Sciatic nerve (tissue), 2 donors: ENCODE measurements around the gene BEST4. TPM values are rescaled to one million over a fixed set of nuclear protein-coding genes. Genes with fewer than 3 reads are reported as not detected.
"Not testable (repeated sequence)": the region's sequence is repeated elsewhere in the genome, so short reads cannot be mapped to it uniquely, and the experiment has no call there.

Experiments
- ATAC-seq: fragments of 200-7000 bp; cut with Tn5 transposase; one replicate; pipeline ENCODE4 v1.9.1; 2020; ENCODE audit warnings: mild to moderate bottlenecking, moderate library complexity
- DNase-seq: peaks from one replicate; pipeline ENCODE4 v3.0.0-alpha.2; 2020; ENCODE audit warnings: low spot score
- intact Hi-C: fragments of 100-400 bp; cut with DNase I; formaldehyde crosslinking; loops from one replicate; pipeline ENCODE4 v1.14.2; 2022
- total RNA-seq: library from RNA; stranded (reverse); fragmentation: NEBNext Ultra II Directional; extraction: Animal tissue kit (Norgen Biotek cat#: 25700); gene quantifications from one replicate; pipeline ENCODE4 v1.2.1, GENCODE V29; 2021
- donor health status: DM: no; HTN: no; CAD: no.
- donor health status: DM: no; HTN: no; CAD: no.

BEST4 gene
- total RNA-seq, 1 donor from 2014 or later: 0.36 TPM

- intact Hi-C loops: no loop called here
Observed at GRCh38 chr1:44806025-44806703, 18.2 kb upstream of the BEST4 start.

GRCh38 chr1:44805311-44806024 is 17.5 kb upstream of the BEST4 start:
- ATAC-seq (no peak), DNase-seq (peak; percentile 58)
- intact Hi-C loops: no loop called here

More at GRCh38 chr1:44806025-44806703, 18.2 kb upstream of the BEST4 start:
- DNase-seq (peak; percentile 71), ATAC-seq (no peak)

DNA sequence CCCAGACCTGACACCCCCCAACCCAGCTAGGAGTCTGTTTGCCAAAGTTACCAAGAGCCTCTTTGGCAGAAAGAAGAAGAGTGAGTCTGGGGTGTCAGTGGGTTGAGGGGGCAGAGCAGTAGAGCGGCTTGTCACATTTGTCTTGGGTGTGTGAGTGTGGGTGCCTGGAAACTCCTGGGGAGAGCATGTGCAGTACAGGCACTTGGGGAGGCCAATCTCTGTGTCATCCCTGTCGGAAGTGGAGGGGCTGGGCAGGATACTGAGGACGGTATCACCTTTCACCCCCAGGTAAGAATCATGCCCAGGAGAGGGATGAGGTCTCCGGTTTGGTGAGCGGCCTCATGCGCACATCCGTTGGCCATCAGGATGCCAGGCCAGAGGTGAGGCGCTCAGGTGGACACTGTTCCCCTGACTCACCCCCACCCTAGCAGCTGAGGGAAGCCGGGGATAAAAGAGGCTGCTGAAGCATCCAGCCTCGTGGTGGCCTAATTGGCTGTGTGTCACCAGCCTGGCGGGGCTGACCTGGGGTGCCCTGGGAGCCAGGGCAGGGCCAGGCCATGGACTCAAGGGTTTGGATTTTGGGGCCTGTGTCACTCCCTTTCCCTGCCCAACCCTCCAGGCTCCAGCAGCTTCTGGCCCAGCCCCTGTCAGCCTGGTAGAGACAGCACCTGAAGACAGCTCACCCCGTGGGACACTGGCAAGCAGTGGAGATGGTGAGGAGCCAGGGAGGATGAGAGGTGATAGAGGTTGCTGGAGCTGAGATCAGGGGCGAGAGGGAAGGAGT is 15.5 kb upstream of the BEST4 start:
- no peak for ATAC-seq
- intact Hi-C loops: no loop called here
- DNase-seq: peak; percentile 48

DNA sequence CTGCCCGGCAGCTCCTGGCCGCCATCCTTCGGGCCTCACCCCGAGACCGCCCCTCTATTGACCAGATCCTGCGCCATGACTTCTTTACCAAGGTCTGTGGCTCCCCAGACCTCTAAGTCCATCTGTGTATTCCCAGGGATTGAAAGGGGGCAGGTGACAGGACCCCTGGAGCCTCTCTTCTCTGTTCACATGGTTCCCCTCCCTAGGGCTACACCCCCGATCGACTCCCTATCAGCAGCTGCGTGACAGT is 15.0 kb upstream of the BEST4 start:
- no peak for ATAC-seq
- no peak for DNase-seq
- intact Hi-C loops: no loop called here

DNA sequence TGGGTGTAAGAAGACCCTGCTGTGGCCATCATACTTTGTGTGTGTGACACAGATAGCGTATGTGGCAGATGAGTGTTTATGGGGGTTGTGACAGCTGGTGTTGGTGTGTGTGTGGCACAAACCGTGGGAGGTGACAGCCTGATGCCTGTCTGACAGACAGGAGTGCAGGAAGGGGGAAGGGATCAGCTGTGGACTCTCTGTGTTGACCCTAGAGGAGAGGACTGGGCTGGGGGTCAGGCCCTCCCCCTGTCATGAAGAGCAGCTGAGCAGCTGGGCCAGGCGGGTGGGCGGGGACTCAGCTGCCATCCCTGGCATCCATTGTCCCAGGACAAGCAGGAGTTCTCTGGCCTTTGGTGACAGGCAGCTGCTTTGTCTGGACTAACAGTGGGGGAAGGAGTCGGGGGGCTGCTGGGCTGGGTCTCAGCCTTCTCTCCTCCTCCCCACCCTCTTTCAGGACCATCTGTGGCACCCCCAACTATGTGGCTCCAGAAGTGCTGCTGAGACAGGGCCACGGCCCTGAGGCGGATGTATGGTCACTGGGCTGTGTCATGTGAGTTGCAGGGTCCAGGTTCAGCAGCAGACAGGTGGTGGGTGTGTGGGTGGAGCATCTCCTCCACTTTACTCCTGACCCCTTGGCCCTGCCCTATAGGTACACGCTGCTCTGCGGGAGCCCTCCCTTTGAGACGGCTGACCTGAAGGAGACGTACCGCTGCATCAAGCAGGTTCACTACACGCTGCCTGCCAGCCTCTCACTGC is 14.5 kb upstream of the BEST4 start:
- no peak for ATAC-seq

GRCh38 chr1:44801491-44802305 is 13.7 kb upstream of the BEST4 start:
- intact Hi-C loops: no loop called here
- ATAC-seq (no peak), DNase-seq (peak; percentile 31)

More for the DNA sequence above, 14.5 kb upstream of the BEST4 start:
- intact Hi-C loops: no loop called here
- DNase-seq: peak; percentile 59

- intact Hi-C loops: no loop called here
- ATAC-seq: peak; percentile 97
- peak; percentile 99 for DNase-seq
Observed at GRCh38 chr1:44799770-44800584, 12.0 kb upstream of the BEST4 start, which contains the start of gene PLK3. Gene PLK3 (plus strand): TSS chr1:44800377. CDS start chr1:44800464, 87 bp downstream.

- peak; percentile 58 for DNase-seq
- no peak for ATAC-seq
- intact Hi-C loops: no loop called here
Observed at GRCh38 chr1:44798481-44799365, 10.8 kb upstream of the BEST4 start.

DNA sequence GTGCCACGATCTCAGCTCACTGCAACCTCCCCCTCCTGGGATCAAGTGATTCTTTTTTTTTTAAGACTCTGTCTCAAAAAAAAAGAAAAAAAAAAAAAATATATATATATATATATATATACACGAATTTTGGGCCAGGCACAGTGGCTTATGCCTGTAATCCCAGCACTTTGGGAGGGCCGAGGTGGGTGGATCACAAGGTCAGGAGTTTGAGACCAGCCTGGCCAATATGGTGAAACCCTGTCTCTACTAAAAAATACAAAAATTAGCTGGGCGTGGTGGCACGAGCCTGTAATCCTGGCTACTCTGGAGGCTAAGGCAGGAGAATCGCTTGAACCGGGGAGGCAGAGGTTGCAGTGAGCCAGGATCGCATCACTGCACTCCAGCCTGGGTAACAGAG is 9.9 kb upstream of the BEST4 start:
- intact Hi-C loops, ATAC-seq: not testable (repeated sequence)
- DNase-seq: peak; percentile 50

GRCh38 chr1:44792736-44793502 is 4.9 kb upstream of the BEST4 start:
- peak; percentile 52 for DNase-seq
- intact Hi-C loops: no loop called here
- peak; percentile 11 for ATAC-seq

DNA sequence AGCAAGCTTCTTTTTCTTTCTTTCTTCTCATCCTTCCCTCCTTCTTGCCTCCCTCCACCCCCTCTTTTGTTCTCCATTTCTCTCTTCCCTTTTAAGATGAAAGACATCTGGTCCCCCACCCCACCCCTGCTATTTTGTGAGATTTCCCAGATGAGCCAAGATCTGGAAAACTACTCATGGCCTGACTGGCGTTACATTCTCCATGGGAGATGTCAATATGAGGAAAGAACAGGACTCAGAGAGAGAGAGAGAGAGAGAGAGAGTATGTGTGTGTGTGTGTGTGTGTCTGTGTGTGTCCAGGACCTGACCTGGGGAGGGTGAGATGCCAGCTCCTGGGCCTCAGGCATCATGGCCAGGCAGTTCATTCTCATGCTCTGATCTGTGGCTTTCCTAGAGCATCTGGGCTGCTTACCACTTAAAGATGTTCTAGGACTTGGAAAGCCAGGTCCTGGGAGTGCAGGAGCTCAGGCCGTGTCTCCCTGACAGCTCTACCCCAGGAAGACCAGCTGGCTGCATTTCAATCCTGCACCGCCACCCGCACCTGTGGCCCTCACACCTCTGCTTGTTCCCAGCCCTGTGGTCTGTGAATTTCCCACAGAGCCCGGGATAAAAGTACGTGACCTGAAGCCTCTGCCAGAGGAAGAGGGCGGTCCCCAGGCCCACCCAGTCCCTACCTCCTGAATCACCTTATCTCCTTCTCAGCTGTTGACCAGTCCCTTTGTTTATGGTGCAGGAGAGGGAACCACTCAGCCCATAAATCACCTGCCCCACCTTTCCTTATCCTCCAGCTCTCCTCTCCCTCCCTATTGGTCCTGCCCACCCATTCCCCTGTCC is 3.2 kb upstream of the BEST4 start:
- DNase-seq (peak; percentile 50), ATAC-seq (no peak)
- intact Hi-C loops: no loop called here

DNA sequence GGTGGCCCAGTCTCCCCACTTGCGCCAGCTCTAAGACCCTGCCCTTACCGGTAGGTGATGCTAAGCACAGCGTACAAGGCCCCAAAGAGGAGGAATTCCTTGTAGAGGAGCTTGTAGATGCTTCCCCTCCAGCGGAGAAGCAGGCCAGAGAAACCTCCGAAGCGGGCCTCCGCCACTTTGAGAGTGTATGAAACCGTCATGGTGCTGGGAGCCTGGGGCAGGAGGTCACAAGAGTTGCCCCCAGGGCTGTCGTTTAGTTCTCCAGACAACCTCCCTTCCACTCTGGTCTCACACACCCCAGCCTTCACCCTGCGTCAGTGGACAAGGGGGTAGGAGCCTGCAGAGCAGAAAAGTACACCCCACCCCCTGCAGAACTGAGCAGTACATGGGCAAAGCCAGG is 464 bp downstream of the BEST4 start:
- intact Hi-C loops: loop anchor here (10.0 kb wide), 2 partner anchors 47 to 73 kb away; no protein-coding TSS in a partner anchor
- no peak for ATAC-seq
- peak; percentile 53 for DNase-seq

DNA sequence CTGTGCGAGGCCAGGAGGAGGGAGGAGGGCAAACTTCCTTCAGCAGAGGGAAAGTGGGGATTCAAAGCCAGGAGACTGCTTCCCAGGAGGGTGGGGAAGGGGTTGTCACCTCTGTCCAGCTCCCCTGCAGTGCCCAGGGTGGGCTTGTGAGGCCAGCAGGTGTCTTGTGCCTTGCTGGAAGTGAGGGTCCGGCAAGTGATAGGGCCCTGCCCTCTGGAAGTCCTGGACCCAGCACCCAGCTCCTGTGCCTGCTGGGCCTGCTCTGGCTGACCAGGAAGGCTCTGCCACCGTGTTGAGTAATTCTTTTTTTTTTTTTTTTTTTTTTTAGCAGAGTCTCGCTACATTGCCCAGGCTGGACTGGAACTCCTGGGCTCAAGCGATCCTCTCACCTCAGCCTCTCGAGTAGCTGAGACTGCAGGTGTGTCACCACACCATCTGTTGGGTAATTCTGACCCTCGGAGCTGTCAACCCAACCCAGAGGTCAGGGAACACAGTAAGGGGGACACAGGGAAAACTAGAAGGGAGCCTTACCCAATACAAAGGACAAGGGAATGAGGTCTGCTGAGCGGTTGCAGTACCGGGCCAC is 1.0 kb downstream of the BEST4 start:
- intact Hi-C loops: loop anchor here (10.0 kb wide), 2 partner anchors 48 to 72 kb away; no protein-coding TSS in a partner anchor
- ATAC-seq: peak; percentile 7
- peak; percentile 50 for DNase-seq

- intact Hi-C loops: loop anchor here (10.0 kb wide), 2 partner anchors 49 to 71 kb away; no protein-coding TSS in a partner anchor
- DNase-seq (peak; percentile 83), ATAC-seq (peak; percentile 84)
Observed at GRCh38 chr1:44786138-44786840, 1.7 kb downstream of the BEST4 start.
